B cell (primary cell): ENCODE results near the gene CRYBG2.
"Not testable (repeated sequence)": the region's sequence is repeated elsewhere in the genome, so short reads cannot be mapped to it uniquely, and the experiment has no call there.

Source experiments
- EZH2 ChIP-seq: IDR thresholded peaks from 2 replicates; pipeline ENCODE4 v1.6.1; 2012; ENCODE audit warnings: borderline replicate concordance, low read depth, mild to moderate bottlenecking, moderate library complexity, low read length; ENCODE audit not compliant: insufficient read depth, poor library complexity, severe bottlenecking
- TF ChIP-seq, protein P1 (sequence below): fragments of 200-600 bp; IDR thresholded peaks from one replicate; pipeline ENCODE4 v1.8.0; 2022; ENCODE audit warnings: antibody characterized with exemption, mild to moderate bottlenecking

- TF ChIP-seq, protein P1, sequence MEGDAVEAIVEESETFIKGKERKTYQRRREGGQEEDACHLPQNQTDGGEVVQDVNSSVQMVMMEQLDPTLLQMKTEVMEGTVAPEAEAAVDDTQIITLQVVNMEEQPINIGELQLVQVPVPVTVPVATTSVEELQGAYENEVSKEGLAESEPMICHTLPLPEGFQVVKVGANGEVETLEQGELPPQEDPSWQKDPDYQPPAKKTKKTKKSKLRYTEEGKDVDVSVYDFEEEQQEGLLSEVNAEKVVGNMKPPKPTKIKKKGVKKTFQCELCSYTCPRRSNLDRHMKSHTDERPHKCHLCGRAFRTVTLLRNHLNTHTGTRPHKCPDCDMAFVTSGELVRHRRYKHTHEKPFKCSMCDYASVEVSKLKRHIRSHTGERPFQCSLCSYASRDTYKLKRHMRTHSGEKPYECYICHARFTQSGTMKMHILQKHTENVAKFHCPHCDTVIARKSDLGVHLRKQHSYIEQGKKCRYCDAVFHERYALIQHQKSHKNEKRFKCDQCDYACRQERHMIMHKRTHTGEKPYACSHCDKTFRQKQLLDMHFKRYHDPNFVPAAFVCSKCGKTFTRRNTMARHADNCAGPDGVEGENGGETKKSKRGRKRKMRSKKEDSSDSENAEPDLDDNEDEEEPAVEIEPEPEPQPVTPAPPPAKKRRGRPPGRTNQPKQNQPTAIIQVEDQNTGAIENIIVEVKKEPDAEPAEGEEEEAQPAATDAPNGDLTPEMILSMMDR, result not testable (repeated sequence)
- TF ChIP-seq EZH2, result not testable (repeated sequence)
These were observed 61.2 kb downstream of the CRYBG2 start for GRCh38 chr1:26292735-26293134.
